ENCODE data around the gene ADAMTSL1. TPM values are rescaled to one million over a fixed set of nuclear protein-coding genes. Genes with fewer than 3 reads are reported as not detected.

Gene ADAMTSL1
- total RNA-seq, 1 donor from 2014 or later = 12.3 TPM

DNA sequence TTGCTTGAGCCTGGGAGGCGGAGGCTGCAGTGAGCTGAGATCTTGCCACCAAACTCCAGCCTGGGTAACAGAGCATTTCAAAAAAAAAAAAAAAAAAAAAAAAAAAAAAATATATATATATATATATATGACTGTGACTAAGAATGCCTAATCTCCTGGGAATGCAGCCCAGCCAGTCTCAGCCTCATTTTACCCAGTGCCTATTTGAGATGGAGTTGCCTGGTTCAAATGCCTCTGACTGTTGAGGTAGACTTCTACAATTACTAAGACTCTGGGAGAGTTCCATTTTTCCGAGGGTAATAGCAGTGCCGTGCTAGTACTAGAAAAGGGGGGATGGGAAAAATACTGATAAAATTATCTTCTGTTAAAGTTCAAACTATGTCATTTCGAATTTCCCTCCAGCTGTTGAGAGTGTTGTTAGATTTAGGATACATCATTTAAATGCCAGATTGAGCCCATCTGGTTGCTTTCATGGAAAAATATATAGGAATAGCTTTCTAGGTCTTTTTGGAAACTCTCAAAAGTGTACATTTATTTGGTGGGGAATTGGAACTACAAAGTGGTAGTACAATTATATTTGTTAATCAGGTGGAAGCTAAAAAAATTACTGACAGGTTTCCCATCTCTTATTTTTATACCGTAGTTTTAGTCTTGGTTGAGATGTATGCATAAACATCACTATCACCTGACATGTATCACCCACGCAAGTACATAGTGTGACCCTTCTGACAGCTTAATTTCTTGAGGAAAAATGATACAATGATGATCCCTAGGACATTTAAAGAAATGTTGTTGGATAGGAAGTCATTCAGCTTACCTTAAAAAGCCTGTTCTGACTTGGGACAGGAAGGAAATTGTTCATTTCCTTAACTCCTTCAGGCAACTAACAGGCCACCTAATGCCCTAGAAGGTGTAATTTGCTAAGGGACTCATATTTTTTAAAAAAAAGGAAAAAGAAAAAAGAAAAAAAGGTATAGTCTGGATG, 214.9 kb downstream of the ADAMTSL1 start:
- intact Hi-C loops (cut with DNase I) = no loop called here
- no peak overlapping the region for H3K4me3 ChIP-seq
- H3K27me3 ChIP-seq = no peaks in the 10 kb centered on the region

GRCh38 chr9:18689921-18690320, 216.0 kb downstream of the ADAMTSL1 start:
- intact Hi-C loops (cut with DNase I) = no loop called here
- TF ChIP-seq, protein P1, sequence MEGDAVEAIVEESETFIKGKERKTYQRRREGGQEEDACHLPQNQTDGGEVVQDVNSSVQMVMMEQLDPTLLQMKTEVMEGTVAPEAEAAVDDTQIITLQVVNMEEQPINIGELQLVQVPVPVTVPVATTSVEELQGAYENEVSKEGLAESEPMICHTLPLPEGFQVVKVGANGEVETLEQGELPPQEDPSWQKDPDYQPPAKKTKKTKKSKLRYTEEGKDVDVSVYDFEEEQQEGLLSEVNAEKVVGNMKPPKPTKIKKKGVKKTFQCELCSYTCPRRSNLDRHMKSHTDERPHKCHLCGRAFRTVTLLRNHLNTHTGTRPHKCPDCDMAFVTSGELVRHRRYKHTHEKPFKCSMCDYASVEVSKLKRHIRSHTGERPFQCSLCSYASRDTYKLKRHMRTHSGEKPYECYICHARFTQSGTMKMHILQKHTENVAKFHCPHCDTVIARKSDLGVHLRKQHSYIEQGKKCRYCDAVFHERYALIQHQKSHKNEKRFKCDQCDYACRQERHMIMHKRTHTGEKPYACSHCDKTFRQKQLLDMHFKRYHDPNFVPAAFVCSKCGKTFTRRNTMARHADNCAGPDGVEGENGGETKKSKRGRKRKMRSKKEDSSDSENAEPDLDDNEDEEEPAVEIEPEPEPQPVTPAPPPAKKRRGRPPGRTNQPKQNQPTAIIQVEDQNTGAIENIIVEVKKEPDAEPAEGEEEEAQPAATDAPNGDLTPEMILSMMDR (IDR thresholded peaks at IDR 0.05) = no peak
- Histone ChIP-seq H3K9me3 (peaks cover 0 to 7% of the 10 kb centered on the region in 2 donors), H3K4me1 (peaks cover 0 to 6% of the 10 kb centered on the region in 2 donors), H3K4me3 (no peak overlapping the region), H3K36me3 (peaks cover 0 to 3% of the 10 kb centered on the region in 2 donors), H3K27ac (no peak overlapping the region), H3K27me3 (no peaks in the 10 kb centered on the region)
- DNase-seq (ENCODE audit: low spot score in 2 of 2) = no peak

More for the DNA sequence above, 214.9 kb downstream of the ADAMTSL1 start:
- DNase-seq (ENCODE audit: low spot score in 2 of 2) = no peak
- Histone ChIP-seq H3K27ac (no peak overlapping the region), H3K4me1 (peaks cover 0 to 11% of the 10 kb centered on the region in 2 donors), H3K9me3 (peaks cover 0 to under 1% of the 10 kb centered on the region in 2 donors), H3K36me3 (no peaks in the 10 kb centered on the region)
- TF ChIP-seq, protein P1 (IDR thresholded peaks at IDR 0.05) = no peak

- intact Hi-C loops (cut with DNase I) = no loop called here
Observed at GRCh38 chr9:18692268-18692667, 218.3 kb downstream of the ADAMTSL1 start.

DNA sequence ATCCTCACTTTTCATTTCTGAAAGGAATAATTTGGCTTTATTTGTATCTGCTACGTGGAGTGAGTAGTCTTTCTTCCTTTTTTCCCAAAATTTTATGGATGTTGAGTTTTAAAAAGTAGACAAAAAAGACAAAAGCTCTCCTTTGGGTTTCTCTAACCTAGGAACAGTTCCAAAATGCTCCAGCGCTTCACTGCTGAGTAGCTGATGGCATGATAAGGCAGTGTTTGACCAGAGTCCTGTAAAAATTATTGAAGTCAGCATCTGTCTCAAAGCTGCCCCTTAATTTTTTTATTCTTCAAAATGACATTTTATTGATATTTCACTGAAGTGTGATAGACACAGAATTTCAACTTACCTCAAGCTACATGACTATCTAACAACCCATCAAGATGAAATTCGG, 219.0 kb downstream of the ADAMTSL1 start:
- no peak for DNase-seq (ENCODE audit: low spot score in 2 of 2)
- no peaks in the 10 kb centered on the region for H3K27me3 ChIP-seq
- no peak overlapping the region for H3K4me3 ChIP-seq
- intact Hi-C loops (cut with DNase I) = no loop called here
- TF ChIP-seq, protein P1 (IDR thresholded peaks at IDR 0.05) = no peak
- H3K4me1 ChIP-seq = peaks cover 0 to 3% of the 10 kb centered on the region in 2 donors
- H3K36me3 ChIP-seq = peaks cover 0 to 15% of the 10 kb centered on the region in 2 donors
- H3K9me3 ChIP-seq = peaks cover 3 to 12% of the 10 kb centered on the region in 2 donors
- no peak overlapping the region for H3K27ac ChIP-seq

More at GRCh38 chr9:18692268-18692667, 218.3 kb downstream of the ADAMTSL1 start:
- peaks cover 3 to 12% of the 10 kb centered on the region in 2 donors for H3K9me3 ChIP-seq
- peaks cover 0 to 15% of the 10 kb centered on the region in 2 donors for H3K36me3 ChIP-seq
- H3K4me1 ChIP-seq = peaks cover 0 to 3% of the 10 kb centered on the region in 2 donors
- no peaks in the 10 kb centered on the region for H3K27me3 ChIP-seq
- TF ChIP-seq, protein P1 (IDR thresholded peaks at IDR 0.05) = no peak
- H3K4me3 ChIP-seq = no peak overlapping the region
- DNase-seq (ENCODE audit: low spot score in 2 of 2) = no peak
- peak overlapping the region in 1 of 2 donors; percentile 14 for H3K27ac ChIP-seq

GRCh38 chr9:18694959-18695668, 221.2 kb downstream of the ADAMTSL1 start:
- intact Hi-C loops (cut with DNase I) = no loop called here

More at GRCh38 chr9:18694959-18695668, 221.2 kb downstream of the ADAMTSL1 start:
- H3K27me3 ChIP-seq = no peaks in the 10 kb centered on the region
- TF ChIP-seq, protein P1 (IDR thresholded peaks at IDR 0.05) = no peak
- no peak overlapping the region for H3K27ac ChIP-seq
- peaks cover 0 to 3% of the 10 kb centered on the region in 2 donors for H3K4me1 ChIP-seq
- H3K36me3 ChIP-seq = peaks cover 0 to 15% of the 10 kb centered on the region in 2 donors
- H3K4me3 ChIP-seq = no peak overlapping the region
- peaks cover 3 to 12% of the 10 kb centered on the region in 2 donors for H3K9me3 ChIP-seq
- DNase-seq (ENCODE audit: low spot score in 2 of 2) = no peak
